OCI-LY3 (cell line): ENCODE data around the gene FIBIN.

Experiments
- CTCF ChIP-seq: fragments of 200-600, 300-600 bp; sonication (generic); IDR thresholded peaks from 2 replicates; pipeline ENCODE4 v1.5.1; 2014; ENCODE audit warnings: antibody characterized with exemption, low read length, low read depth
- EZH2phosphoT487 ChIP-seq: fragments of 200-600 bp; shearing (Covaris generic); IDR thresholded peaks from 2 replicates; pipeline ENCODE4 v1.6.1; 2018; ENCODE audit warnings: antibody characterized with exemption, mixed run types, low read depth

- TF ChIP-seq CTCF (no peak), EZH2phosphoT487 (no peak)
Observed at GRCh38 chr11:27013781-27014361, 20.0 kb downstream of the FIBIN start.
